HG03025 (cell line): ENCODE results near the gene GRM3.
"Not testable (repeated sequence)": the region's sequence is repeated elsewhere in the genome, so short reads cannot be mapped to it uniquely, and the experiment has no call there.

Experiments
- ATAC-seq: cut with Tn5 transposase; IDR thresholded peaks from one replicate; pipeline ENCODE4 v1.9.1; 2021; ENCODE audit warnings: mild to moderate bottlenecking, moderate library complexity; ENCODE audit not compliant: unreplicated experiment, low FRiP score

GRM3 gene

GRCh38 chr7:86643561-86644281 lies at the start of gene GRM3:
Gene GRM3, plus strand, starts transcription at chr7:86643909. Its CDS starts 121,237 bp downstream, at chr7:86765146.
- ATAC-seq, result no peak

- ATAC-seq, result no peak
Observed at GRCh38 chr7:86598311-86598710, 45.4 kb upstream of the GRM3 start.

DNA sequence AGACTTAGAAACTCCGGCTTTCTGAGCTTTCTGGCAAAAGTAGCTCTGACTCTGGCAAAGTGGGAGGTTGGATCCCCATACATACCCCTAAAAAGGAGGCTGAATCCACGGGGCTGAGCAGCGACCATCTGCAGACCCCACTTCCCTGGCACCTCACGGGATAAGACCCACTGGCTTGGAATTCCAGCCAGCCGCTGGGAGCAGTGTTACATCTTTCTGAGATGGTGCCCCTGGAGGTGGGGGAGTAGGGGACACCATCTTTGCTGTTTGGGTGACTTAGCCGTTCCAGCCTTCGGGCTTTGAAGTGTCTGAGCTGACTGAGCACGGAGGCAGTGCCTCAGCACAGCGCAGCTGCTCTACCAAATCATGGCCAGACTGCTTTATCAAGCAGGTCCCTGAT lies 45.0 kb upstream of the GRM3 start:
- ATAC-seq, result no peak

DNA sequence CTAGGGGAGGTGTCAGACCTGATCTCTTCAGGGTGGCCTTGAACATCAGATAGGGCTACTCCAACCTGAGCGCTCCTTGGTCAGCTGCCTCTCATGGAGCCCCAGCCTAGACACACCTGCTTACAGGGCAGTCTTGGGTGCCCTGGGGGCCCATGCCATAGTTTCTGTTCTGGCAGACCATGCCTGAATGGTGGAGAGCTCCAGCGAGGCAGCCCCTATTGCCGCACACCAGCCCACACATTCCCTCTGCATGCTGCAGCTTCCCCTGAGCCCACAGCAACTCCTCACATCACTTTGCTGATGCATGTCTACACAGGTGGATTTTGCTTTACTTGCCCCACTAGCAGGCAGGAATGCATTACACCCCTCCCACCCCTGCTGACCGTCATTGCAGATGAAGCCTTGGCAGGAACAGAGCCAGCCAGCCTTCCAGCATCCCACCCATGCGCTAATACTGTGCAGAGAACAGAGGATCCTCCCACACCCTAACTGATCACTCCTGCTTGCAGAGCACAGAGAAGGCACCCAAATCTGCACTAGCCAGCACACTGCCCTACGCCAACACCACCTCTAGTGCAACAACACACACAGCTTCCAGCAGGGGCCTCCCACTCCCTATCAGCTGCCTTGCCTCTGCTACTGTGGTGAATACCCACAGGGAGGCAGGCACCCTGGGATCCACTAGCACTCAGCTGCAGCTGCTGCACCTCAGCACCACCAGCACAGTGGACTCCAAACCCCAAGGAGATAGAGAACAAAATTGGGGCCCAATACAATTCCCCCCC lies 43.0 kb upstream of the GRM3 start:
- no peak for ATAC-seq

- ATAC-seq, result not testable (repeated sequence)
Observed at GRCh38 chr7:86615711-86616110, 28.0 kb upstream of the GRM3 start.

DNA sequence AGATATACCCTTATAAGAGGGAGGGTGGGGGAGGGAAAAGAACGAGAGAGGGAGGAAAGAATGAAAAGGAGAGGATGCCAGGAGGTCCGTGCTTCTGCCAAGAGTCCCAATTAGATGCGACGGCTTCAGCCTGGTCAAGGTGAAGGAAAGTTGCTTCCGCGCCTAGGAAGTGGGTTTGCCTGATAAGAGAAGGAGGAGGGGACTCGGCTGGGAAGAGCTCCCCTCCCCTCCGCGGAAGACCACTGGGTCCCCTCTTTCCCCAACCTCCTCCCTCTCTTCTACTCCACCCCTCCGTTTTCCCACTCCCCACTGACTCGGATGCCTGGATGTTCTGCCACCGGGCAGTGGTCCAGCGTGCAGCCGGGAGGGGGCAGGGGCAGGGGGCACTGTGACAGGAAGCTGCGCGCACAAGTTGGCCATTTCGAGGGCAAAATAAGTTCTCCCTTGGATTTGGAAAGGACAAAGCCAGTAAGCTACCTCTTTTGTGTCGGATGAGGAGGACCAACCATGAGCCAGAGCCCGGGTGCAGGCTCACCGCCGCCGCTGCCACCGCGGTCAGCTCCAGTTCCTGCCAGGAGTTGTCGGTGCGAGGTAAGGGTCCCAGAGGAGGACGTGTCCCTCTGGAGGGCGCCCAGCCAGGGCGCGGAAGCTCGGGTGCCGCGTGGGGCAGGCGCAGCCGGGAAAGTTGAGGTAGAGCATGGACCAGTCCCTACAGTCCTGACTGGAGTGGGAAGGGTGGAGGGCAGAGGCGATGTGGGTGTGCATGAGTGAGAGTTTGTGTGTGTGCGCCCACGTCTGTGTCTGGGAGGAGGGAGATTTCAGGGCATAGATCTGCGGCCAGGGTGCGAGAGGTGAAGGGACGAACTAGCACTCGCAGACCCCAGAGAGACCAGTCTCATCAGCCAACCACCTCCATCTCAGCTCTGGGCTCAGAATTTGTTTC lies 844 bp downstream of the GRM3 start:
- ATAC-seq, result no peak

GRCh38 chr7:86645225-86645608 lies 1.5 kb downstream of the GRM3 start:
- ATAC-seq, result no peak

- no peak for ATAC-seq
Observed at GRCh38 chr7:86645676-86646276, 2.1 kb downstream of the GRM3 start.

DNA sequence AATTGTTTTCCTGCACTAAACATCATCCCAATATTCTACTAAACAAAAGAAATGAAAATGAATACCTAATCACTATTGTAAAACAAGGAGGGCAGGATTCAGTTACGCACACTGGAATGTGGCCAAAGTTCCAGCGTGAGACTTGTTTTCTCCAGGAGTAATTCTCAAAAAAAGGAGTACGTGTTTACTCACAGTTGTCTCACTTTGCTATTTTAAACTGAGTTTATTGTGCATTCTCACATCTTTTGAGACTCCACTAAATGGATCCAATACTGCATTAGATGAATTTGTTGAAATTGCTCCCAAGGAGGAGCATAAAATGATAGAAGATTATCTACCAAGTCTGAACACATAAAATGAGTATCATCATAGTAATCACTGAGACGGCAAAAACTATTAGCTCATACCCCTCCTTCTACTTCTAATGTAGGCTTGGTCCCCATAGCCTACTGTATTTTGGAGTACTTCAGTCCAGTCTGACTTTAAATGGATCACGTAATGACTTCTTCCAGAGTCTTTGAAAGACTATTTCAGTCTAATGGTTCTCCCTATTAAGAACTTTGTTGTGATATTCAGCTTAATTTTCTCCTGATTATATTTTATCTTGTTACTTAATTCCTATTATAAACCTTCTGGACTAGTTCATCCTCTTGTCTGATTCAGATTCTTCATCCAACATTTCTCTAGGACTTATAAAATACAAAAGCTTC lies 3.8 kb downstream of the GRM3 start:
- ATAC-seq, result no peak

GRCh38 chr7:86648169-86648568 lies 4.5 kb downstream of the GRM3 start:
- no peak for ATAC-seq

DNA sequence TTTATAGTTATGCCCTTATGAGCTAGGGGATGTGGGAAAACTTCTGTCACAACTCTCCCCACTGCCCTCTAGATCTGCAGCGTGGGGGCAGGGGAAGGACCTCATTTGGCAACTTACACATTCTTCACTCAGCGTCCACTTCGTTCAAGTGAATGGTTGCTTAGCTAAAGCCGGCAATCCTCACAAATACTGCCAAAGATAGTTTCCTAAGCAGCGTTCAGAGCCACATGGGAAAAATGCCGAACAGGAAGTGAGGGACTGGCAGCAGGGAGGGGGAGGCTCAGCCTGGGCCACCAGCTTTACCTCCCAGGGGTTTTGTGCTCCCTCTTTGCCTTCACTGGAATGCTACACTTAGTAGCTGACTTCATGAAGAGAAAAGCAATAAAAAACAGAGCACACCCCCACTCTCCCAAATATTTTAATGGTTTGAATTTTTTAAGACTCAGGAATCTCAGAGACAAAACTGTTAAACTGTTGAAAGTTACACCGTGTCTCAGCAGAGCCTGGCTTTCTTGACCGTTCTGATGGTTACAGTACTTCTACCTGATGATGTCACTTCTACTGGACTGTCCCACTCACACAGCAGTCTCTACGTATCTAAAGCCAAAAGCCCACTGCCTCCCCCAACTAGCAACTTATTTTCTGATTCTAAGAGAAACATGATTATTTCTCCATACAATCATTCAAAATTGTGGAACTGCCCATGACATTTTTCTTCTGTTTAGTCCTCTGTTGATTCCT lies 10.4 kb downstream of the GRM3 start:
- no peak for ATAC-seq

DNA sequence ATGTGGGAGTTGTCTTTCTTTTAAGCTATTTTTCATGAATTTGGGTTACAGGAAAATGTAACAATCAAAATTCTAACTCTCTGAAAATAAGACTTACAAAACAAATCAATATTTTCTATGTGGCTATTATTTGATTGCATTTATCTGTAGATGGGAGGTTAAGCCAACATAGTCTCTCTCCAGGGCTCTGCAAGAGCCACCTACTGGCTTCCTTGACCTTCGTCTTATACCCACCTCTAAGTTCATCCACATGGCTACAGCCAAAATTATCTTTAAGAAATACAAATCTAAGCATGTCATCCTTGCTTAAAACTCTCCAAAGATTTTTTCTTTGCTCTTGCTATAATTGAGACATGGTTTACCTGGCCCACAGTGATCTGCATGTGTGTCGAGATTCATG lies 14.2 kb downstream of the GRM3 start:
- ATAC-seq, result no peak

DNA sequence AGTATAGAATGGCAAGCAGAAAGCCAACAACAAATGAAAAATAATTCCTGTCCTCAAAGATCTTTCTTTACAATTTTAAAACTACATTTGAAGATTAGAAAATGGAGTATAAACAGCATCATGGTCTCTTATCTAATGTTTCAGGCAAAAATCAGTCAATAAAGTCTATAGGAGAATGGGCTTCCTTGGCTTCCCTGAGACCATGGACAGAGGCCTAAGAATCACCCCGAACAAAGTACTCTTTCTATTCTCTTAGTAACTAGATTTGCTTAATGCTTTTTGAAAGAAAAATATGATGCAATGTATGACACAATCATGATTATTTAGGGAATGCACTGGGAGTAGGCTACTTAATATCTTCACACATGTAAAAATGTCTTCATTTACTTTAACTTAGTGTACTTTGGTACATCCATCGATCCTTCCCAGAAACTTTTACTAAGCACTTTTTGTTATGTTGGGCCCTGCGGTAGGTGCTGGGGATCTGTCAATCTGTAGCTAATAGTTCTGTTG lies 17.3 kb downstream of the GRM3 start:
- ATAC-seq, result no peak

- ATAC-seq, result no peak
Observed at GRCh38 chr7:86664486-86664885, 20.8 kb downstream of the GRM3 start.

DNA sequence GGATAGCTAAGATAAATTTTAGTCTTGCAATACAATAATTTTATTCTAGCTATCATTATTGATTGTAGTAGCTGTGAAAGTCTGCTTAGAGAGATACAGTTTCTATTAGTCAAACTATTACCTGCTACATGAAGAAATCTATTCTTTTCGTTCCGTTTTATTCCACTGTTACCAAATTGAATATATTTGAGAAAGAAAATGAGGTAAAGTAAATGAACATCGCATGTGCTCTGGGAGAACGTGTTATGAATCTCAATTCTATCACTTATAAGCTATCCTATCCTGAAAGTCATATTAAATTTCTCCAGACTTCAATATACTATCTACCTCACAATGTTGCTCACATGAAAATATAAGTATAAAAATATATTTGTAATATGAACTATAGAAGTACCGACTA lies 21.3 kb downstream of the GRM3 start:
- no peak for ATAC-seq

DNA sequence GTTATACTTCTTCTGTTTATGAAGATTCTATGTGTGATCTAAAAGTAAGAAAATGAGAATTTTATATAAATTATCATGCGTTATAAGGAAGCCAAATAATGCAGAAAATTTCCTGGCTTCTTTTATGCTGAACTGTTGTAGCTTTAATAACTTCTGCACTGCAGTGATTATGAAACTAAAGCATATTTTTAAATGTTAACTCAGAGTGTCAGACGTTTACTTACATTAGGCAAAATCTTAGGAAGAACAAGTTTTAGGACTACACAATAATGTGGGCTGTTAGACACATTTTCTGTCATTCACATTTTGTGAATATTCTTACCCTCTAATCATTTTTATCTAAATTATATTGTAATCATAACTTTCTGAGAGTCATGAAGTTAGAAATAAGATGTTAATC lies 22.0 kb downstream of the GRM3 start:
- no peak for ATAC-seq

- peak; percentile 71 for ATAC-seq
Observed at GRCh38 chr7:86667732-86668131, 24.0 kb downstream of the GRM3 start.

GRCh38 chr7:86668315-86668714 lies 24.6 kb downstream of the GRM3 start:
- no peak for ATAC-seq

- no peak for ATAC-seq
Observed at GRCh38 chr7:86687831-86688230, 44.1 kb downstream of the GRM3 start.
